Measurements from ENCODE around the gene ADAP1.
A peak's percentile ranks its signal among the peaks of the same experiment; 100 is the strongest.

The ADAP1 gene

GRCh38 chr7:994592-995308 is 40.3 kb upstream of the ADAP1 start:
- Histone ChIP-seq H3K27ac (ENCODE audit: low read depth, low read length, poor library complexity, severe bottlenecking) (peak overlapping the region; percentile 66), H2AFZ (ENCODE audit: low read length) (no peak overlapping the region), H3K4me2 (ENCODE audit: low read length) (peak overlapping the region; percentile 42; the same call in 1 of the 2 replicates), H3K4me1 (ENCODE audit: insufficient read depth, low read length, severe bottlenecking) (peaks cover 81% of the 10 kb centered on the region), H4K20me1 (ENCODE audit: insufficient read depth, low read length) (no peaks in the 10 kb centered on the region), H3K9me2 (ENCODE audit: low read depth, low read length) (no peaks in the 10 kb centered on the region), H3F3A (ENCODE audit: insufficient read depth, low read length) (no peaks in the 10 kb centered on the region), H3K36me3 (ENCODE audit: insufficient read depth, low read length) (peaks cover 5% of the 10 kb centered on the region; the same call in 1 of the 2 replicates), H3K9me3 (ENCODE audit: low read length) (no peaks in the 10 kb centered on the region), H3K79me2 (ENCODE audit: insufficient read depth, low read length) (no peaks in the 10 kb centered on the region), H3K4me3 (ENCODE audit: low read depth, low read length, poor library complexity, severe bottlenecking) (peak overlapping the region; percentile 21), H3K27me3 (ENCODE audit: insufficient read depth, low read length) (no peaks in the 10 kb centered on the region), H3K9ac (ENCODE audit: low read length) (peak overlapping the region; percentile 37; the same call in 1 of the 2 replicates)
- TF ChIP-seq CTCF (IDR thresholded peaks at IDR 0.05; ENCODE audit: low read length) = no peak
- TF ChIP-seq EZH2 (IDR thresholded peaks at IDR 0.05; ENCODE audit: borderline replicate concordance, low read length) = no peak

GRCh38 chr7:992709-993607 is 38.5 kb upstream of the ADAP1 start:
- TF ChIP-seq EZH2 (IDR thresholded peaks at IDR 0.05; ENCODE audit: borderline replicate concordance, low read length) (no peak), CTCF (IDR thresholded peaks at IDR 0.05; ENCODE audit: low read length) (peak; percentile 100)
- H3K27ac ChIP-seq (ENCODE audit: low read depth, low read length, poor library complexity, severe bottlenecking) = peak overlapping the region; percentile 42
- H3F3A ChIP-seq (ENCODE audit: insufficient read depth, low read length) = no peaks in the 10 kb centered on the region
- no peak overlapping the region; the same call in 1 of the 2 replicates for H3K9ac ChIP-seq (ENCODE audit: low read length)
- no peak overlapping the region for H2AFZ ChIP-seq (ENCODE audit: low read length)
- no peak overlapping the region; the same call in 1 of the 2 replicates for H3K4me2 ChIP-seq (ENCODE audit: low read length)
- H3K9me2 ChIP-seq (ENCODE audit: low read depth, low read length) = no peaks in the 10 kb centered on the region
- H3K4me3 ChIP-seq (ENCODE audit: low read depth, low read length, poor library complexity, severe bottlenecking) = no peak overlapping the region
- no peaks in the 10 kb centered on the region for H4K20me1 ChIP-seq (ENCODE audit: insufficient read depth, low read length)
- H3K79me2 ChIP-seq (ENCODE audit: insufficient read depth, low read length) = no peaks in the 10 kb centered on the region
- peaks cover 5% of the 10 kb centered on the region; the same call in 1 of the 2 replicates for H3K36me3 ChIP-seq (ENCODE audit: insufficient read depth, low read length)
- H3K27me3 ChIP-seq (ENCODE audit: insufficient read depth, low read length) = 0 out of 2 replicates have a peak, but pooled peaks cover 4% of the 10 kb centered on the region
- no peaks in the 10 kb centered on the region for H3K9me3 ChIP-seq (ENCODE audit: low read length)
- peaks cover 66% of the 10 kb centered on the region for H3K4me1 ChIP-seq (ENCODE audit: insufficient read depth, low read length, severe bottlenecking)

- no peaks in the 10 kb centered on the region; the same call in 1 of the 2 replicates for H3K36me3 ChIP-seq (ENCODE audit: insufficient read depth, low read length)
- H3K9me3 ChIP-seq (ENCODE audit: low read length) = no peaks in the 10 kb centered on the region
- no peak overlapping the region for H3K9ac ChIP-seq (ENCODE audit: low read length)
- no peaks in the 10 kb centered on the region for H4K20me1 ChIP-seq (ENCODE audit: insufficient read depth, low read length)
- H2AFZ ChIP-seq (ENCODE audit: low read length) = no peak overlapping the region
- H3K27me3 ChIP-seq (ENCODE audit: insufficient read depth, low read length) = 0 out of 2 replicates have a peak, but pooled peaks cover 5% of the 10 kb centered on the region
- H3K27ac ChIP-seq (ENCODE audit: low read depth, low read length, poor library complexity, severe bottlenecking) = no peak overlapping the region
- no peaks in the 10 kb centered on the region for H3K79me2 ChIP-seq (ENCODE audit: insufficient read depth, low read length)
- H3K4me2 ChIP-seq (ENCODE audit: low read length) = no peak overlapping the region; the same call in 1 of the 2 replicates
- no peaks in the 10 kb centered on the region for H3F3A ChIP-seq (ENCODE audit: insufficient read depth, low read length)
- H3K4me3 ChIP-seq (ENCODE audit: low read depth, low read length, poor library complexity, severe bottlenecking) = no peak overlapping the region
- TF ChIP-seq CTCF (IDR thresholded peaks at IDR 0.05; ENCODE audit: low read length) = no peak
- TF ChIP-seq EZH2 (IDR thresholded peaks at IDR 0.05; ENCODE audit: borderline replicate concordance, low read length) = no peak
- H3K4me1 ChIP-seq (ENCODE audit: insufficient read depth, low read length, severe bottlenecking) = peaks cover 58% of the 10 kb centered on the region
- H3K9me2 ChIP-seq (ENCODE audit: low read depth, low read length) = no peaks in the 10 kb centered on the region
Measured at GRCh38 chr7:991729-992656, 37.5 kb upstream of the ADAP1 start.
